GM12878 (cell line): Measurements from ENCODE around the gene GOSR1. TPM values are rescaled to one million over a fixed set of nuclear protein-coding genes. Genes with fewer than 3 reads are reported as not detected.

Experiments
- ATAC-seq: fragments of 200-7000 bp; cut with Tn5 transposase; 3 replicates; pipeline ENCODE4 v1.9.1; 2020; ENCODE audit warnings: mild to moderate bottlenecking, moderate library complexity
- BruUV-seq: library from RNA; stranded (reverse); fragments of 400-500 nt; replicated peaks from 2 replicates; lab custom pipeline; 2021; lab: Mats Ljungman, UMichigan
- CTCF ChIA-PET: fragments of 300-600 bp; sonication (Branson Sonifier 250); formaldehyde crosslinking; extraction: SDS; loops from one replicate; lab custom pipeline; 2021; ENCODE audit warnings: inconsistent platforms; lab: Yijun Ruan, JAX
- POLR2A ChIA-PET: fragments of 350-600 bp; formaldehyde crosslinking; extraction: SDS; loops from one replicate; lab custom pipeline; 2021; ENCODE audit warnings: inconsistent platforms; lab: Charles Lee
- RAD21 ChIA-PET: fragments of 300-600 bp; sonication (Branson Sonifier 250); formaldehyde crosslinking; loops from one replicate; lab custom pipeline; 2023; ENCODE audit warnings: antibody characterized with exemption; ENCODE audit not compliant: unreplicated experiment; lab: Charles Lee
- SMC1A ChIA-PET: fragments of 300-600 bp; sonication (Branson Sonifier 250); formaldehyde crosslinking; loops from one replicate; lab custom pipeline; 2023; ENCODE audit not compliant: unreplicated experiment, uncharacterized antibody; lab: Charles Lee
- DNase-seq: peaks from one replicate; pipeline ENCODE4 v3.0.0-alpha.2; 2011; ENCODE audit warnings: low read depth, low spot score
- FAIRE-seq: peaks from 3 replicates; lab custom pipeline; 2011; peaks lifted over from hg19 to GRCh38; lab: Jason Lieb, UNC
- H2AFZ ChIP-seq: 2 replicates; pipeline ENCODE4 v1.6.0; 2011; ENCODE audit warnings: low read depth, low read length, control low read depth; ENCODE audit not compliant: control insufficient read depth
- H3K27ac ChIP-seq: 2 replicates; pipeline ENCODE4 v1.5.1; 2011; ENCODE audit warnings: control low read depth; ENCODE audit not compliant: control insufficient read depth, insufficient read depth
- H3K27me3 ChIP-seq, 2 experiments: replicated peaks in 1 of 2; 2 replicates each; pipeline versions ENCODE4 v1.6.0 to v1.6.1; 2011; ENCODE audit warnings: low read length in 1 of 2; ENCODE audit not compliant: control insufficient read depth in 2 of 2, insufficient read depth in 2 of 2
- H3K36me3 ChIP-seq, 2 experiments: 2 replicates each; pipeline ENCODE4 v1.5.1; 2011; ENCODE audit warnings: low read length in 1 of 2; ENCODE audit not compliant: control insufficient read depth in 2 of 2, insufficient read depth in 2 of 2
- H3K4me1 ChIP-seq: 2 replicates; pipeline ENCODE4 v1.6.1; 2011; ENCODE audit warnings: mild to moderate bottlenecking, low read length, moderate library complexity, mixed read lengths; ENCODE audit not compliant: control insufficient read depth, insufficient read depth
- H3K4me2 ChIP-seq: 2 replicates; pipeline ENCODE4 v1.6.0; 2011; ENCODE audit warnings: control low read depth; ENCODE audit not compliant: control insufficient read depth, insufficient read depth
- H3K4me3 ChIP-seq: fragments of 200-600 bp; sonication (generic); 2 replicates; pipeline ENCODE4 v1.5.1; 2016
- H3K79me2 ChIP-seq: 2 replicates; pipeline ENCODE4 v1.6.0; 2011; ENCODE audit warnings: low read length; ENCODE audit not compliant: control insufficient read depth, insufficient read depth
- H3K9ac ChIP-seq: 2 replicates; pipeline ENCODE4 v1.8.0; 2011; ENCODE audit warnings: low read length, control low read depth, mixed read lengths; ENCODE audit not compliant: control insufficient read depth, insufficient read depth
- H3K9me3 ChIP-seq: replicated peaks from 3 replicates; pipeline ENCODE4 v1.5.1; 2011; ENCODE audit warnings: mild to moderate bottlenecking, low read length; ENCODE audit not compliant: control insufficient read depth, insufficient read depth
- H4K20me1 ChIP-seq: 2 replicates; pipeline ENCODE4 v1.6.0; 2011; ENCODE audit not compliant: control insufficient read depth, insufficient read depth
- BCL11A ChIP-seq: IDR thresholded peaks from 2 replicates; pipeline ENCODE4 v1.6.1; 2011; ENCODE audit warnings: low read depth, low read length
- CBX5 ChIP-seq: sonication (generic); IDR thresholded peaks from 2 replicates; pipeline ENCODE4 v1.6.1; 2016; ENCODE audit warnings: low read depth, moderate library complexity, mild to moderate bottlenecking, inconsistent platforms
- CTCF ChIP-seq, 3 experiments: IDR thresholded peaks in 2 of 3; conservative IDR thresholded peaks in 1 of 3; 2 replicates each; pipeline ENCODE4 v1.5.1; 2011; ENCODE audit warnings: low read depth in 3 of 3, low read length in 3 of 3, mild to moderate bottlenecking in 3 of 3, control low read depth in 2 of 3, moderate library complexity in 2 of 3, inconsistent platforms in 1 of 3, mixed read lengths in 1 of 3; ENCODE audit not compliant: control insufficient read depth in 2 of 3, insufficient read depth in 1 of 3; ENCODE audit errors: extremely low read depth in 1 of 3
- RAD21 ChIP-seq: IDR thresholded peaks from 2 replicates; pipeline ENCODE4 v1.6.1; 2011; ENCODE audit warnings: mild to moderate bottlenecking, low read depth, low read length, moderate library complexity; ENCODE audit not compliant: insufficient read depth
- RAD51 ChIP-seq: fragments of 450-650 bp; IDR thresholded peaks from 2 replicates; pipeline ENCODE4 v1.6.1; 2016; ENCODE audit warnings: moderate library complexity, mild to moderate bottlenecking, inconsistent platforms
- RBBP5 ChIP-seq: fragments of 200-600 bp; sonication (generic); conservative IDR thresholded peaks from 2 replicates; pipeline ENCODE4 v1.6.1; 2016
- SMARCA5 ChIP-seq: fragments of 450-650 bp; IDR thresholded peaks from 2 replicates; pipeline ENCODE4 v1.6.1; 2017; ENCODE audit warnings: mild to moderate bottlenecking
- SUPT20H ChIP-seq: IDR thresholded peaks from 2 replicates; pipeline ENCODE4 v1.6.1; 2011; ENCODE audit warnings: low read depth, mild to moderate bottlenecking, low read length, moderate library complexity, borderline replicate concordance; ENCODE audit not compliant: control insufficient read depth
- ZNF24 ChIP-seq: fragments of 450-650 bp; IDR thresholded peaks from 2 replicates; pipeline ENCODE4 v1.6.1; 2017; ENCODE audit warnings: antibody characterized with exemption, mild to moderate bottlenecking
- WGBS: methylation state at CpG from one replicate; pipeline ENCODE4 v1.1.6; 2016; ENCODE audit warnings: low lambda C conversion rate; ENCODE audit not compliant: insufficient replicate concordance, insufficient coverage; ENCODE audit errors: missing lambda C conversion rate; 5-methylcytosine and 5-hydroxymethylcytosine counted together
- in situ Hi-C: fragments of 300-500 bp; cut with MboI; formaldehyde crosslinking; loops from 9 replicates; pipeline ENCODE4 v1.14.3; 2018; ENCODE audit warnings: mixed read lengths
- intact Hi-C: fragments of 100-400 bp; cut with micrococcal nuclease; formaldehyde crosslinking; loops from one replicate; pipeline ENCODE4 v1.14.2; 2022; ENCODE audit not compliant: unreplicated experiment
- polyA plus RNA-seq, 11 experiments: library from polyadenylated mRNA; depleted of rRNA in 4 of 11; unstranded in 6 of 11; stranded (reverse) in 5 of 11; fragments of >200 nt; fragmentation: Nextera tagmentation in 4 of 11; fragmentation: Illumina TruSeq in 1 of 11; extraction: Ambion mirVana in 4 of 11; extraction: Trizol in 1 of 11; gene quantifications; 1 replicate in 1 of 11; 2 replicates in 10 of 11; pipeline versions ENCODE4 v1.2.1 to v1.2.3, GENCODE V29; 2011 to 2016; ENCODE audit warnings: inconsistent platforms in 2 of 11, missing spikeins in 2 of 11, low read depth in 1 of 11
- total RNA-seq, 4 experiments: library from RNA; depleted of rRNA in 3 of 4; stranded (reverse); fragments of >200 nt in 3 of 4; fragmentation: Illumina TruSeq in 1 of 4; extraction: Trizol in 1 of 4; gene quantifications; 2 replicates each; pipeline versions ENCODE4 v1.2.1 to v1.2.3, GENCODE V29; 2013 to 2021
- TF ChIP-seq, protein P1 (sequence below): fragments of 450-650 bp; IDR thresholded peaks from 2 replicates; pipeline ENCODE4 v1.6.1; 2017; ENCODE audit warnings: mild to moderate bottlenecking, moderate library complexity

Gene GOSR1
- total and polyA plus RNA-seq, 10 of the 15 experiments (the other 5 are each of a cell fraction or from before 2014, with no cell fraction given) = 21.4 to 99.3 (median 42.9) TPM

- TF ChIP-seq, protein P1, sequence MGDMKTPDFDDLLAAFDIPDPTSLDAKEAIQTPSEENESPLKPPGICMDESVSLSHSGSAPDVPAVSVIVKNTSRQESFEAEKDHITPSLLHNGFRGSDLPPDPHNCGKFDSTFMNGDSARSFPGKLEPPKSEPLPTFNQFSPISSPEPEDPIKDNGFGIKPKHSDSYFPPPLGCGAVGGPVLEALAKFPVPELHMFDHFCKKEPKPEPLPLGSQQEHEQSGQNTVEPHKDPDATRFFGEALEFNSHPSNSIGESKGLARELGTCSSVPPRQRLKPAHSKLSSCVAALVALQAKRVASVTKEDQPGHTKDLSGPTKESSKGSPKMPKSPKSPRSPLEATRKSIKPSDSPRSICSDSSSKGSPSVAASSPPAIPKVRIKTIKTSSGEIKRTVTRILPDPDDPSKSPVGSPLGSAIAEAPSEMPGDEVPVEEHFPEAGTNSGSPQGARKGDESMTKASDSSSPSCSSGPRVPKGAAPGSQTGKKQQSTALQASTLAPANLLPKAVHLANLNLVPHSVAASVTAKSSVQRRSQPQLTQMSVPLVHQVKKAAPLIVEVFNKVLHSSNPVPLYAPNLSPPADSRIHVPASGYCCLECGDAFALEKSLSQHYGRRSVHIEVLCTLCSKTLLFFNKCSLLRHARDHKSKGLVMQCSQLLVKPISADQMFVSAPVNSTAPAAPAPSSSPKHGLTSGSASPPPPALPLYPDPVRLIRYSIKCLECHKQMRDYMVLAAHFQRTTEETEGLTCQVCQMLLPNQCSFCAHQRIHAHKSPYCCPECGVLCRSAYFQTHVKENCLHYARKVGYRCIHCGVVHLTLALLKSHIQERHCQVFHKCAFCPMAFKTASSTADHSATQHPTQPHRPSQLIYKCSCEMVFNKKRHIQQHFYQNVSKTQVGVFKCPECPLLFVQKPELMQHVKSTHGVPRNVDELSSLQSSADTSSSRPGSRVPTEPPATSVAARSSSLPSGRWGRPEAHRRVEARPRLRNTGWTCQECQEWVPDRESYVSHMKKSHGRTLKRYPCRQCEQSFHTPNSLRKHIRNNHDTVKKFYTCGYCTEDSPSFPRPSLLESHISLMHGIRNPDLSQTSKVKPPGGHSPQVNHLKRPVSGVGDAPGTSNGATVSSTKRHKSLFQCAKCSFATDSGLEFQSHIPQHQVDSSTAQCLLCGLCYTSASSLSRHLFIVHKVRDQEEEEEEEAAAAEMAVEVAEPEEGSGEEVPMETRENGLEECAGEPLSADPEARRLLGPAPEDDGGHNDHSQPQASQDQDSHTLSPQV = no peak
- no peak for TF ChIP-seq BCL11A
- TF ChIP-seq SUPT20H = no peak
Measured at GRCh38 chr17:30514895-30515596, 37.8 kb downstream of the GOSR1 start (continued).

GRCh38 chr17:30517786-30518185, 40.6 kb downstream of the GOSR1 start:
- no peaks in the 10 kb centered on the region for H3K27me3 ChIP-seq
- ChIA-PET POLR2A (no interaction called here), RAD21 (no interaction called here), SMC1A (interaction anchor here (2.2 kb wide), 1 partner anchor 8 kb away, joined by 7 read pairs; no protein-coding TSS in a partner anchor), CTCF (interaction anchor here (1.2 kb wide), 1 partner anchor 13 kb away, joined by 4 read pairs; no protein-coding TSS in a partner anchor)
- no peak overlapping the region for H3K4me3 ChIP-seq
- peak overlapping the region; percentile 14; the same call in 1 of the 2 replicates for H3K27ac ChIP-seq
- TF ChIP-seq RAD21 = no peak
- TF ChIP-seq CBX5 = no peak
- TF ChIP-seq RBBP5 = no peak
- TF ChIP-seq RAD51 = no peak
- no peak for TF ChIP-seq ZNF24
- TF ChIP-seq CTCF (IDR thresholded peaks at IDR 0.05 in 2 of 3, conservative IDR thresholded peaks at IDR 0.05 in 1 of 3; ENCODE audit: control insufficient read depth in 2 of 3, extremely low read depth in 1 of 3, insufficient read depth in 1 of 3, low read depth in 3 of 3, low read length in 3 of 3) = no peak
- no peak for TF ChIP-seq SMARCA5
- TF ChIP-seq SUPT20H = no peak
- no peak for DNase-seq
- 100% methylated on average over 1 of the region's 1 CpG for WGBS
- no peak for ATAC-seq
- H3K9me3 ChIP-seq = no peaks in the 10 kb centered on the region
- intact Hi-C loops = no loop called here
- H3K4me1 ChIP-seq = no peaks in the 10 kb centered on the region
- BruUV-seq = no TSS peak
- H4K20me1 ChIP-seq = no peaks in the 10 kb centered on the region
- in situ Hi-C loops = no loop called here
- FAIRE-seq = no peak
- H3K36me3 ChIP-seq = peaks cover 5 to 13% of the 10 kb centered on the region in 2 experiments; a peak in 3 of 4 replicates
- H2AFZ ChIP-seq = no peak overlapping the region
- no peak overlapping the region for H3K9ac ChIP-seq
- no peaks in the 10 kb centered on the region for H3K79me2 ChIP-seq
- H3K4me2 ChIP-seq = no peak overlapping the region
